ENCODE results near the gene IGFBPL1. TPM values are rescaled to one million over a fixed set of nuclear protein-coding genes. Genes with fewer than 3 reads are reported as not detected.

Gene IGFBPL1
- total RNA-seq, 1 experiment from 2014 or later: 37.9 TPM

GRCh38 chr9:38368731-38369130 lies 55.5 kb downstream of the IGFBPL1 start:
- Histone ChIP-seq H2AFZ (ENCODE audit: low read length) (no peak overlapping the region), H2BK15ac (ENCODE audit: low read depth, low read length) (no peak overlapping the region), H4K5ac (ENCODE audit: insufficient read length, low read depth, low read length) (no peak overlapping the region), H2BK20ac (ENCODE audit: low read depth, low read length, poor library complexity, severe bottlenecking) (no peak overlapping the region), H3K56ac (ENCODE audit: insufficient read length, low read depth, low read length) (no peak overlapping the region), H4K8ac (replicated peaks; ENCODE audit: insufficient read length, low read depth, low read length) (no peak overlapping the region), H3K9ac (ENCODE audit: extremely low read depth, insufficient read length, low read length) (no peak overlapping the region), H3K4me1 (ENCODE audit: insufficient read depth, low read length) (no peaks in the 10 kb centered on the region), H3K27ac (ENCODE audit: insufficient read length, low read depth, low read length) (no peak overlapping the region), H4K20me1 (ENCODE audit: control insufficient read depth, insufficient read depth, insufficient read length) (no peaks in the 10 kb centered on the region), H3K23ac (ENCODE audit: insufficient read length, low read depth, low read length) (no peak overlapping the region), H2BK12ac (ENCODE audit: insufficient read length, low read depth, low read length) (no peak overlapping the region), H3K18ac (ENCODE audit: insufficient read length, low read depth, low read length) (no peak overlapping the region), H4K91ac (ENCODE audit: insufficient read length, low read depth, low read length) (no peak overlapping the region), H3K79me1 (ENCODE audit: insufficient read depth, low read depth, low read length, poor library complexity, severe bottlenecking) (no peaks in the 10 kb centered on the region), H3K23me2 (ENCODE audit: insufficient read length, low read depth, low read length, poor library complexity, severe bottlenecking) (no peaks in the 10 kb centered on the region), H3K27me3 (ENCODE audit: insufficient read depth, low read length) (no peaks in the 10 kb centered on the region), H3K4me2 (ENCODE audit: insufficient read depth, insufficient read length, low read length) (no peak overlapping the region), H3K9me3 (ENCODE audit: control insufficient read depth, low read depth, low read length) (no peaks in the 10 kb centered on the region), H2BK5ac (ENCODE audit: insufficient read length, low read length) (no peak overlapping the region), H2AK5ac (ENCODE audit: insufficient read length, low read length) (no peak overlapping the region), H3K4ac (ENCODE audit: low read depth, low read length) (no peak overlapping the region), H3K79me2 (ENCODE audit: insufficient read depth, low read length) (no peaks in the 10 kb centered on the region), H3K14ac (ENCODE audit: insufficient read depth, low read length) (no peak overlapping the region), H2BK120ac (ENCODE audit: low read depth, low read length, poor library complexity, severe bottlenecking) (no peak overlapping the region), H3T11ph (ENCODE audit: low read length) (no peak overlapping the region)
- peaks cover 0 to 1% of the 10 kb centered on the region in 2 experiments; a peak in 1 of 5 replicates for H3K9me3 Mint-ChIP-seq
- WGBS (ENCODE audit: extremely low coverage, insufficient read length, low lambda C conversion rate): no CpG with 5 or more reads among the region's 2 CpGs
- H3K36me3 Mint-ChIP-seq (ENCODE audit: insufficient read depth in 1 of 3, low read depth in 3 of 3): no peaks in the 10 kb centered on the region
- no peak for DNase-seq
- H3K27me3 Mint-ChIP-seq (ENCODE audit: low read depth): peaks cover 52% of the 10 kb centered on the region
- no peak for TF ChIP-seq CTCF (conservative IDR thresholded peaks at IDR 0.05)
- H3K27ac Mint-ChIP-seq: no peak overlapping the region
- H3K4me1 Mint-ChIP-seq: peaks cover 13% of the 10 kb centered on the region in 2 experiments
- no peak overlapping the region for H3K4me3 Mint-ChIP-seq
